GM21515 (cell line): ENCODE data around the gene BCO1.

Experiments used
- ATAC-seq: cut with Tn5 transposase; IDR thresholded peaks from one replicate; pipeline ENCODE4 v1.9.1; 2021; ENCODE audit not compliant: unreplicated experiment

Gene BCO1

DNA sequence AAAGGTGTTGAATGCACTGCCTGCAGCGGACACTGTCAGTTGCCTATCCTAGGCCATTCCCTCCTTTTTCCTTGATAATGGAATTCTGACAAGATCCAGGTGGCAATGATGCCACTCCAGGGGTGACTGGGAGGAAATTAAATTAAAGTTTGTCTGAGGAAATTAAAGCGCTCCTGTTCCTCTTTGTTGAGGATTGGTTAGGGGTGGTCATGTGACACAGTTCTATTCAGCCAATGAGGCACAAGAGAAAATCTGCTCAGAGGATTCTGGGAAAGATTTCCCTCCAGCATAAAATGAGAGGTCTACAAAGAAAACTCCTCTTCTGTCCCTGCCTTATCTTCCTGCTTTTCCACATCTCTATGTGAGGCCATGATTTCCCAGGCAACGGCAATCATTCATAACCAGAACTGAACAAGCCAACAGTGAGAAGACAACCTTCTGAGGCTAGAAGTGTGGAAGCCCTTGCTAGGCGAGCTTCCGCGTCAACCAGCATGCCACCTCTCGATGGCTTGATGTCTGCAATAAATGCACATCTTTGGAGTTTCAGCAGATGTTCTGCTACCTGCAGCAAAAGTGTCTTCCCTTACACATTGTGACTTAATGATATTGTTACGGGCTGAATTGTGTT is 5.6 kb upstream of the BCO1 start:
- no peak for ATAC-seq

DNA sequence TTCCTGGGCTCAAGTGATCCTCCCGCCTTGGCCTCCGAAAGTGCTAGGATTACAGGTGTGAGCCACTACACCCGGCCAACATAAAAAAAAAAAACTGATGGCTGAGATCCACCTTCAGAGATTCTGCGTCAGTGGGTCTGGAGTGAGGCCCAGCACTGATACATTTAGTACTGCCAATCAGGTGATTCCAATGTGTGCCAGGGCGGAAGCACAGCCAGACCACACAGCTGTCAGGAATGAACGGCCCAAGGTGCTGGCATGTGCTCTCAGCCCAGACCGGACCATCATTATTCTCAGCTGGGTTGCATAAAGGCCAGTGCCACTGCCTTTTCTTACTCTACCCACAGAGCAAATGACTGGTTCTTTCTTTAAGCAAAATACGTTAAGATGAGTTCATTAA is 1.2 kb upstream of the BCO1 start:
- ATAC-seq, result no peak

DNA sequence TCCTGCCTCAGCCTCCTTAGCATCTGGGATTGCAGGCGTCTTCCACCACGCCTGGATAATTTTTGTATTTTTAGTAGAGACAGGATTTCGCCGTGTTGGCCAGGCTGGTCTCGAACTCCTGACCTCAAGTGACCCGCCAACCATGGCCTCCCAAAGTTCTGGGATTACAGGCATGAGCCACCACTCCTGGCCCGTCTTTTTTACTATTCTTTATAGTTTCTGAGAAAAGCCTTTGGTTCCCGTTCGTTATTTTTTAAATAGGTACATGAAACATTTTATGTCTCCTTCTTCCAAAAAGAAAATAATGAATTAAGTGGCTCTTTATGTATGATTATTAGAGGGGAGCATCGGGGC is 570 bp upstream of the BCO1 start:
- no peak for ATAC-seq

DNA sequence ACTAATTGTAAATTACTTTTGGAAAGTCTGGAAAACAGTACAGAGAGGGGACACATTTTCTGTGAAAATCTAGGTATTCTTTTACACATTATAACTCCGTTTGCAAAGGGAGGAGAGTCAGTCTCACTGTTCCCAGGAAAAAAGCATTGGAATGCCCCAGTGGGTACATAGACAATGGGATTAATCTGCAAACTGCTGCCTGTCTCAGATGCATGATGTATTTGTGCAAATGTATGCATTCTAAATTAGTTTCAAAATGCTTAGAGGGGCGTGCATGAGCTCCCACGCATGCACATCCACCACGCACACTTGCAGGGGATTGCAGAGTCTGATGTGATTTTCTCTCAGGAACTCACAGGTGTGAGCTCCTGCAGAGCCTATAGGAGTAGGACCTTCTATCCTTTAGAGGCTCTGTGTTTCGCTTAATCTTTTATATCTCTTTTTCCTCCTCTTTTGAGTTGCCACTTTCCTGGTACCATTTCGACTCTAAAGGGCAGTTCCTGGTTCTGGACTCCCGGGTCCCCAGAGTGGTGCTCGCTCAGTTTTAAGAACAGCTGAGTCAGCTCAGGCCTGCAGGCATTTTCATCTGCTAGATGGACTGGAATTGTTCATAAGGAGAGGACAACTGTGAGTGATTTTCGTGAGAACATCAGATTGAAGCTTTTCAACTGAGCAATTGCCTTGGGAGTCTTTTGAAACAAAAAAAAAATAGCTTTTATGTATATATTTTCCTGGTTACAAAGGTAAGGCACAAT is 1.1 kb downstream of the BCO1 start:
- ATAC-seq, result no peak

DNA sequence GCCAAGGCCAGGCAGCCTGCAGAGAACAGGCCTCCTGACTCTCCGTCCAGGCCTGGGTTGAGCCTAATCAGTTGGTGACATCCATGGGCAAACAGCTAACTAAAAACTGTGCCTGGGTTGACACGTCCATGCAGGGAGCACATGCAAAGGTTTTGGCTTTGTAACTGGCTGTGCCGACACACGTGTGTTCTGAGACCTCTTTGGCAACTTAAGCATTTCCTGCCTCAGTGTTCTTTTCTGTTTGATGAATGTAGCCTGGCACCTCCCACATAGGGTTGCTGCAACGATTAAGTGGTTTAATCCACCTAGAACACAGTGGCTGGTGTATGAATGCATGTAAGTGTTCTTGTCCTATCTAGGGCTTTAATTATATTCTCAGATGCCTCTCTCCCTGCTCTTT is 3.2 kb downstream of the BCO1 start:
- no peak for ATAC-seq

DNA sequence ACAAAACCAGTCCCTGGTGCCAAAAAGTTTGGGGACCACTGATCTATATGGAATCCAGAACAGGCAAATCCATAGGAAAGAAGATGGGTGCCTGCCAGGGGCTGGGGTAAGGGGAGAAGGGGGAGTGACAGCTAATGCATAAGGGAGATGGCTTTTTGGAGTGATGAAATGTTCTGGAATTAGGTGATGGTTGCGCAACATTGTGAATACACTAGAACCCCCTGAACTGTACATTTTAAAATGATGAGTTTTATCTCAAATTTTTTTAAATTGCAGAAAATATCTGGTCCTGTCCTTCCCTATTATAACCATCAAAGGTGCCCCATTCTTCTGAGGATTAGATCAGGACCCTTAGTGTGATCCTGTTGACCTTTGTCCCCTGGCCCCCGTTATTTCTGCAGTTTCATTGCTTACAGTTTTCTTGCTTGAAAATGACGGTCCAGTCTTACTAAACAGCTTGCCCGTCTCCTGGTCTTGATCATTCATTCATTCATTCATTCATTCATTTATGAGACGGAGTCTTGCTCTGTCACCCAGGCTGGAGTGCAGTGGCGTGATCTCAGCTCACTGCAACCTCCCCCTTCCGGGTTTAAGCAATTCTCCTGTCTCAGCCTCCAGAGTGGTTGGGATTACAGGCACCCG is 4.6 kb downstream of the BCO1 start:
- no peak for ATAC-seq

DNA sequence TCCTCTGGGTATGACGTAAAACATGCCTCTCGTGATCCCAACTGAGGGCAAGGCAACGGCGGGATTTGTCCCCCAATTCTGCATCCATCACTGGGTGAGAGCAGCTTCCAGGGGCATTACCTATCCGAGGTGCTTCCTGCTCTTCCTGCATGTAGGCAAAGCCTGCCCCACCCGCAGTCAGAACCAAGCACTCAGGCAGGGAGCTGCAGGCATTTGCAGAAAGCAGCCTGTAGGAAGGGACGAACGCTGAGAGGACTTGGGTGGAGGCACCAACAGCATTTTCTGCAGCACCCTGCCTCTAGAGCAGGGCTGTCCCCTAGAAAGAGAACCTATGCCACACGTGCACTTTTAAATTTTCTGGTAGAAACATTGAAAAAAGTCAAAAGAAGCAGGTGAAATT is 5.5 kb downstream of the BCO1 start:
- ATAC-seq, result no peak

DNA sequence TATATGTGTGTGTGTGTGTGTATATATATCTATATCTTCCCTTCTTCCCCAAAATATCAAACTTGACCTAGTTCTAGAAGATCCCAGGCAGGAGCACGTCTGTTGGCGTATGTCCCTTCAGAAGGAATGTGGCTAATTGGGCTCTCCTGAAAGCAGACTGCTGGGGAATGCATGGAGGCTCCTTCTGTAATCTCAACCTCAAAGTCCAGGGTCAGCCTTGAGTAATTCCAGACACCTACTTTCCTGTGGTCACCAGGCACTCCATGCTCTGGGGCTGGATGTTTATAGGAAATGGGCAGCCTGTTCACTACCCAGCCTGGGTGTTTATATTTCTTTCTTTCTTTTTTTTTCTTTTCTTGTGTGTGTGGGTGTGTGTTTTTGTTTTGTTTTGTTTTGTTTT is 13.4 kb downstream of the BCO1 start:
- no peak for ATAC-seq

DNA sequence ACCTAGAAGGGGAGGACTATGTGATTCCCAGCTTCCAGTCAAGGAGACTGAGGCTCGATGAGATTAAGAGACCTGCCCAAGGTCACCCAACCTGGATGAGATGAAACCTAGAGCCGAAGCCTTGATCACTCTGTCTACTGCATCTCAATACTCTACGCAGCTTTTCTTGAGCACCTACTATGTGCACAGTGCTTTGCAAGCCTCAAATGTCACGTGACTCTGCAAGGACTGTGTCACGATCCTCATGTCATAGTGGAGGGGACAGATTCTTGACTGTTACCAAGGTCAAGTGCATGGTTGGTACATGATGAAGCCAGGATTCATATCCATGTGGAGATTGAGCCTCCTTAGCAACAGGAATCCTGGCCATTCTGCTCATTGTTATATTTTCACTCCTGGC is 14.7 kb downstream of the BCO1 start:
- ATAC-seq, result no peak

DNA sequence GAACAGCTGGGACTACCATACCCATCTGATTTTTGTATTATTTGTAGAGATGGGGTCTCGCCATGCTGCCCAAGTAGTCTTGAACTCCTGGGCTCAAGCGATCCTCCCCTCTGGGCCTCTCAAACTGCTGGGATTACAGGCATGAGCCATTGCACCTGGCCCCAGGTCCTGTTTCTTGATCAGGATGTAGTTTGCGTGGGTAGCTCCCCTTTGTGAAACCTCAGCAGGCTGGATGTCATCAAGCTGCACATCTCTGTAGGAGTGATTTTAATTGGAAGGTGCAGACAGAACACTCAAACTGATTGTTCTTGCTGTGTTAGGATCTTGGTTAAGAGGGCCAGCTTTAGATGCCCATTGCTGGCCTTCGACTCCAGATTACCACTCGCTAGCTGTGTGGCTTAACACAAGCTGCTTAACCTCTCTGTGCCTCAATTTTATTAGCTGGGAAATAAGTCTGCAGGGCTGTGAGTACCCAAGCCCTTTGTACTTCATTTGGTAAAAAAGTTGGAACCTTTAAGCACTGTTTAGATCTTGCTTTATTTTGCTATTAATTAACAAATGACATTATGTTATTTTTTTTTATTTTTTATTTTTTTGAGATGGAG is 16.5 kb downstream of the BCO1 start:
- no peak for ATAC-seq

DNA sequence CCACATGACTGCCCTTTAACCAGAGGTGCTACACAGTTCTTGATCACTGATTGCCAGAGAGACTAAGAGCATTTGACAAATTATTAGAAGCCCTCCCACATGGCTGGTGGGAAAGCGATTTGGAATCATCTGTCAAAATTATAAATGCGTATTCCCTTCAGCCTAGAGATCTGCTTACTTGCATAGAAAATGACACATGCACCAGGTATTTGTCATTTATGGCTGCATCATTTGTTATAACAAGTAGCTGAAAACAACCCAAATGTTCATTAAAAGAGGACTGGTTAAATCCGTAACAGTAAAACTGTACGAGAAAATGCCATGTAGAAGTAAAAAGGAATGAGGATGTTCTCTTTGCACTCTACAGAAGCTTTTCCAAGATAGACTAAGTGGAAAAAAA is 21.4 kb downstream of the BCO1 start:
- no peak for ATAC-seq

DNA sequence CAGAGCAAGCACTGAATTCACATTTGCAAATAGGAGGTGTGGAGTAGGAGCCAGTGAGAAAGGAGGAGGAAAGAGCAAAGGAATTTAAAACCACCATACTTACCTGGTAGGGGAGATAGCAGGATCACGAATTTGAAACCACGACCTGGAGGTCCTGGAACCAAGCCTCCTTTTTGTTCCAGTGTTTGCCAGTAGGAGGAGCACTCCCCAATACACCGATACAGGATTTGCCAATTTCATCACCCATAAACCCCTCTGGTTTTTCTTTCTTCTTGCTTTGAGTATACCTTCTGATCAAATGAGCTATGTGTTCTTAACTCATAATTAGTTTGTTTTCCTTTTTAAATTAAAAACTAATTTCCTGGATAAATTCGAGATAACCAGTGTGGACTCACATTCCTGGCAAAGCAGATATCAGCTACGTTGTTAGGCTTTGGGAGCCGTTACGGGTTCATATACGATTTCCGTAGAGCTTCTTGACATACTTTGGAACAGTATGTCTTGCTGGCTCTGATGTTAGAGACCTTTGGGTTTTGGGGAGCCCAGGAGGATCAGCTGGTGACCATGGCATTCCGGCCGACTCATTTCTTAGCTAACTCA is 22.7 kb downstream of the BCO1 start:
- ATAC-seq, result no peak

DNA sequence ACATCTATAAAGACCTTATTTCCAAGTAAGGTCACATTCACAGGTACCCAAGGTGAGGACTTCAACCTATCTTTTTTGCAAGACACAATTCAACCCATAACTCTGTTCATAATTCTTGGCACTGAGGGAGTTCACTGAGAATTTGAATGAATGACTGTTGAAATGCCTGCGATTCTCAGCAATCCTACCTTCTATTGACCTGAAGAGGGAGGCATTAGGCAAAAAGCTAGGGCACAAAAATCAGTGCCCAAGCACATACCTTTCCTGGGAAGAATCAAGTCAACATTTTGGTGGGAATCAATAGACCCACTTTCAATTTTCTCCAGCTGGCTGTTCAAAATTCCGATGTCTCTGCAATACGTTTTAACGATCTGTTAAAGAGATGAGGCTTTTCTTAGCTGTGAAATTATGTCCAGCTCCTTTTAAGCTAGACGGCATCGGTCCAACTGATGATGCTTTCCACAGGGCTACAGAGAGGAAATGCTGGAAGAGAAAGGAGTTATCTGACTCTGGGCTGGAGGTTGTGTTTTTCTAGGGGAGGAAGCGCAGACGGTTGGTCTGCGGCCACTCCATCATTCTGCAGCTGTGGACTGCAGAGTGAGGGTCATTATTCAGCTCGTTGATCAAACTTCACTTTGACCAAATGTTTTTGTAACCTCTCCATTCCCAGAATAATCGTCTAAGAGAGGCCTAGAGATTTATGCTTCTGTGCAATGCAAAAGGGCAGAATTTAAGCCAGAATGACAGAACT is 25.2 kb downstream of the BCO1 start:
- no peak for ATAC-seq

DNA sequence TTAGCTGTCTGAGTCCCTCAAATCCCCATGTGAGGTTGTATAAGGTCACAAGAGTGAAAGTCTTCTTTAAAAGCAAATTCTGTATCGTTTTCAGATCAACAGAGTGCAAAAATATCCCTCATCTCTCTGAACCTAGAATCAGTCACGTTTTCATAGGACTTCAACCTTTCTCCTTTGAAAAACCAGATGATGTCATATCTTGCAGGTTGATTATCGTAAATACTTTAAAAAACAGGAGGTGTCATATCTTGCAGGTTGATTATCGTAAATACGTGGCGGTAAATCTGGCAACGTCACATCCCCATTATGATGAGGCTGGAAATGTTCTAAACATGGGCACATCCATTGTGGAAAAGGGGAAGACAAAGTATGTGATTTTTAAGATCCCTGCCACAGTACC is 25.9 kb downstream of the BCO1 start:
- no peak for ATAC-seq

DNA sequence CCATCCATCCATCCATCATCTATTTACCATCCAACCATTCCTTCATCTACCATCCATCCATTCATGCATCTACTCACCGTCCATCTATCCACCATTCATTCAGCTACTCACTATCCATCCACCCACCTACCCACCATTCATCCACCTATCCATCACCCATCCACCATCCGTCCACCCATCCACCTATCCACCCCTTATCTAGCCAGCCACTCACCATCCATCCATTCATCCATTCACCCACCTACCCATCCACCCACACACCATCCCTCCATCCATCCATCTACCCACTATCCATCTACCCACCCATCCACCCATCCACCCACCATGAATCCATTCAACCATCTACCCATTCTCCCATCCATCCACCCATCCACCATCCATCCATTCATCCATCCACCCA is 26.6 kb downstream of the BCO1 start:
- ATAC-seq, result no peak

DNA sequence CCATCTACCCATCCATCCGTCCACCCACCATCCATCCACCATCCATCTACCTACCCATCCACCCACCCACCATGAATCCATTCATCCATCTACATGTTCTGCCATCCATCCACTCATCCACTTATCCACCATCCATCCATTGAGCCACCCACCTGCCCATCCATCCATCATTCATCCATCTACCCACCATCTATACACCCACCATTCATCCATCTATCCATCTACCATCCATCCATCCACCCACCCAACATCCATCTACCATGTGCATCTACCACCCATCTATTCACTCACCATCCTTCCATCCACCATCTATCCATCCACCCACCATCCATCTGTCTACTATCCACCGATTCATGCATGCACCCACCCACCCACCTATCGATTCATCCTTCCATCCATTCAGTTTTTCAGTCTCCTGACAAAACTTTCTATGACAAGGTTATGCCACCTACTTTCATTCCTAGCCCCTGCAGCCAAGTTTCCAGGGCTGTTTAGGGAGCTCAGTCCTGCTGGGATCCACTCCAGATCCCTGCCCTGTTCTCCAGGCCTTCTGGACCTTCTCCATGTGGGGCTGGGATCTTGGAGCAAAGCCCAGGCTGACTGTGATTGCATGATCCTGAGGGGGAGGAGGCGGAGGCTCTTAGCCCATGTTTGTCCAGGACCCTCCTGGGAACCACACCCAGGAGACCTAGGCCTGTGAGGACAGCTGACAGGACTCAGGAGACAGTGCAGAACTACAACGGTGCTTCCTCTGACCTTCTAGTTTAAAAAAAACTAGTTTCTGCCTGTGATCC is 27.4 kb downstream of the BCO1 start:
- ATAC-seq, result no peak

DNA sequence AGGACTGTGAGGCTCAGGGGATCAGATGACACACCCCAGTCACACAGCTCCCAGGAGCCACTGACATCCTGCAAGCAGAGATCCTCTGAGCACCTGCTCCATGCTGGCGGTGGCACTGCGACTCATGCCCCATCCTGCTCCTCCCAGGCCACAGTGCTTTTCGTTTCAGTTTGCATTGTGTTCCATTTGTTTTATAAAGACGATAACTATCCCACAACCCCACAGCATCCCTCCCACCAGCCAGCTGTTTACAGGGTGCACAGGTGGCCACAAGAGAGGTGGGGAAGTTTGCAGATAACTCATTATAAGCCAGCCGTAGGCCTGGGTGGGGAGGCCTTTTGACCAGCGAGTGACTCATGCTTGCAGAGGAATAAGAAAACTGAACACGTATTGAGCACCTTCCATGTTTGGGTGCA is 28.2 kb downstream of the BCO1 start:
- ATAC-seq, result no peak

DNA sequence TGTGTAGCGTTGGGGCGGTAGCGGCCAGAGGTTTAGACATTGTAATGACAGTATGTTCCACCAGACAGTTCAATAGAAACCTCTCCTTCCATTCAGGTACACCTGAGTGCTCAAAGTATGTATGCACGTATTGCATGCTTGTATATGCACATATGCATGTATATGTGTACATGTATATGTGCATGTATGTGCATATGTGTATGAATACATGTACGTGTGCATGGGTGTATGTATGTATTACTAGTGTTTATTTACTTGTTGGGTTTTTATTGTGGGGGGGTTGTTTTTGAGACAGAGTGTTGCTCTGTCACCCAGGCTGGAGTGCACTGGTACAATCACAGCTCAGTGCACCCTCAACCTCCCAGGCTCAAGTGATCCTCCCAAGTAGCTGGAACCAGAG is 30.0 kb downstream of the BCO1 start:
- ATAC-seq, result no peak

DNA sequence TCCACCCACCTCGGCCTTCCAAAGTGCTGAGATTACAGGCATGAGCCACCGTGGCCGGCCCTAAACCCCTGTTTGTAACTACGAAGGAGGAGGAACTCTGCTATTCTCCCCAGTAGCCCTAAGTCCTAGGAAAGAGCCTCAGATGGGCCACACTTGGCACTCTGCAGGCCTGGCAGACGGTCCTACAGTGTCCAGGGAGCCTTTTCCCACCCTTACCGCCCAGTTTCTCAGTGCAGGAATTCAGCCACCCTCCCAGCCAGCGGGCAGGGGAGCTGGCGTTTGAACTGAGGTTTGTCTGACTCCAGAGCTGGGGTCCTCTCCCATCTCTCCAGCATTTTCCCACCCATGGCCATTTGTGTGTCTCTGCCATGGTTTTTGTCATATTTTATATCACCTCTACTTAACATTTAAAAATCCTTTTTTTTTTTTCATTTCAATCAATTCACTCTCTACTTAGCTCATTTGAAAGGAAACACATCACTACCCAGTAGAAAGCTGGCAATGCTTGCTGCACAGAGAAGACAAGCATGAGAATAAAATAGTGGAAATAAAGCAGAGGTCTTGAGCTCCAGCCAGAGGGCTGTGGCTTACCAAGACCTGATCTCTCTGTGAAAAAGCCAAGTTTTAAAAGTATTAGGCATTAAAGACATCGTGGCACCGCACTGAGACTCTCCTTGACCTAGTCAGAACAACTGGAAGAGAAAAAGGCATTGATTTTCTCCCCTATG is 34.9 kb downstream of the BCO1 start:
- ATAC-seq, result no peak
